GM21526 (cell line): ENCODE data around the gene RPS24.
A peak's percentile ranks its signal among the peaks of the same experiment; 100 is the strongest.

Experiments used
- ATAC-seq: cut with Tn5 transposase; IDR thresholded peaks from one replicate; pipeline ENCODE4 v1.9.1; 2021; ENCODE audit warnings: moderate library complexity; ENCODE audit not compliant: unreplicated experiment, low FRiP score

The RPS24 gene

GRCh38 chr10:78025685-78026364, 7.8 kb upstream of the RPS24 start:
- ATAC-seq: no peak

- ATAC-seq: peak; percentile 7
These were observed 5.0 kb upstream of the RPS24 start for GRCh38 chr10:78028438-78029268.

DNA sequence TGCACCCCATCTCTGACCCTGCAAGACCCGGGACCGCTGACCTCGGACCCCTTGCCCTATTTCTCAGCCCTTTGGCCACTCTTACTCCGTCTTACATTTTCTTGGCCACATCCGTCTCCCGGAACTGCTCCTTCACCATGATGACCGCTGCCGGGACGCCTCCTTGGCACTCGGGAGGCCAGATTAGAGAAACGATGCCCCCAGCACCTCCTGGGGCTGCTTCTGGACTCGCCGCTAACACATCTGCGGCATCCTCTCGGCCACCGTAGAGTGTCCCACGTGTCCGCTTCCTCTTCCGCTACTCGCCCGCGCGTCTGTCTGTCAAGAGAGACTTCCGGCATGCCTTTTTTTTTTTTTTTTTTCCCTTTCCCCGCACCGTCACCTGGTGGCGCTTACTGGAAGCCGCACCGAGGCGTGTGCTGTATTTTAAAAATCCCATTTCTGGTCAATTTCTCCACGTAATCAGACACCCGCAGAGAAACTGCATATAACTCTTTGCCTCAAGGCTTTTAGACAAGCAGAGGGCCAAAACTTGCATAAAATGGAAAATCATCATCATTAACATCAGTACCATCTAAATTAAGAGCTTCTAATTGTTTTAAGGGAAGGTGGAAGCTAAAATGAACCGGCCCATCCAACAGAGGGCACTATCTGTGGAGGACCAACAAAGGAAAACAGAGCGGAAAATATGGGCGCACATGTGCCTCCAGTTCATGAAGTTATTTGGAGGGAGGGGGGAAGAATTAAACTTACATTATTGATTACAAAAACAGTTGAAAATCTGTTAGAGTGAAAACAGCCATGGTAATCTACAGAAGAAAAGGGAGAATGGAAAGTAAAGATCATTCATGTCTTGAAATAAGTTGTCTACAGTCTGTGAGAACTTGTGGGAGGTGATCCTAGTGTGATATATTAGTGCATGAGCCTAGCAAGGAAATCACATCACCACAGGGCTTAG, 4.1 kb upstream of the RPS24 start, which contains the start of gene POLR3A:
Gene POLR3A (minus strand): TSS at position 247 of the 958 bp plus-strand sequence. CDS start 108 bp downstream, at position 139.
- peak; percentile 48 for ATAC-seq

DNA sequence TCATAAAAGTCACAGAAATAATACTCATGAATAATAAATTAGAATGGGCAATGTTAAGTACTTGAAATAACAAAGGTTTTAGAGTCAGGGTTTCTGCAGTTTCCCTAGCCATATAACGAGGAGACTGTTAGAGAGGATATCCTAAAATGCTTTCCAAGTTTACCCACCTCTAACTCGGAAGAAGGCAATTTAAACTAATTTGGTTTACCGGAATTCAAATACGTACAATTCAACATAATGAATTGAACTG, 351 bp upstream of the RPS24 start:
- ATAC-seq: no peak

- no peak for ATAC-seq
These were observed 1.4 kb downstream of the RPS24 start for GRCh38 chr10:78035025-78035424.

DNA sequence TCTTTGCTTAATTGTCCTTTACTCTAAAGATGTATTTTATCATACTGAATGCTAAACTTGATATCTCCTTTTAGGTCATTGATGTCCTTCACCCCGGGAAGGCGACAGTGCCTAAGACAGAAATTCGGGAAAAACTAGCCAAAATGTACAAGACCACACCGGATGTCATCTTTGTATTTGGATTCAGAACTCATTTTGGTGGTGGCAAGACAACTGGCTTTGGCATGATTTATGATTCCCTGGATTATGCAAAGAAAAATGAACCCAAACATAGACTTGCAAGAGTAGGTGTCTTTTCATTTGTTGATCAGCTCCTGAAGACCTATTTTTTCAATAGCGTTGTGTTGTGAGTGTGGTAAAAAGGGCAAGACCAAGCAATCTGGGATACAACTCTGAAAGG, 1.8 kb downstream of the RPS24 start:
- ATAC-seq: no peak

DNA sequence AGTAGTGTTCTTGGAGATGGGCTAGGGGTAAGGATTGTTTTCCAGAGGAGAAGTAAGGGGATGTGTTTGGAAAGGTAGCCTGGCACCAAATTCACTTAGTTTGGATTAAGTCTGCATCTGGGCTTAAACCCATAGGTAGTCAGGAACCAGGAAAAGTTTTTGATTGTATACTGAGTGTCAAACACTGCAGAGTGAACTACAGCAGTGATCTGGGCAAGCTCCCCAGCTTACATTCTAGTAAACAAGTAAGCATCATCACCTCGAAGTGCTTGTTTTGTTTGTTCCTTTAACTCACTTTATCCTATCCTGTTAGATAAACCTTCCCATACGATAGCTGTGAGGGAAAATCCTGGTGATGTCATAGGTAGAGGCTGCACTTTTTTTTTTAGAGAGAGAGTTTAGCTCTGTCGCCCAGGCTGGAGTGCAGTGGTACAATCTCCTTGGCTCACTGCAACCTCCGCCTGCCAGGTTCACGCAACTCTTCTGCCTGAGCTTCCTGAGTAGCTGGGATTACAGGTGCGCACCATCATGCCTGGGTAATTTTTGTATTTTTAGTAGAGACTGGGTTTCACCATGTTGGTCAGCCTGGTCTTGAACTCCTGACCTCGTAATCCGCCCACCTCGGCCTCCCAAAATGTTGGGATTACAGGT, 2.4 kb downstream of the RPS24 start:
- no peak for ATAC-seq

DNA sequence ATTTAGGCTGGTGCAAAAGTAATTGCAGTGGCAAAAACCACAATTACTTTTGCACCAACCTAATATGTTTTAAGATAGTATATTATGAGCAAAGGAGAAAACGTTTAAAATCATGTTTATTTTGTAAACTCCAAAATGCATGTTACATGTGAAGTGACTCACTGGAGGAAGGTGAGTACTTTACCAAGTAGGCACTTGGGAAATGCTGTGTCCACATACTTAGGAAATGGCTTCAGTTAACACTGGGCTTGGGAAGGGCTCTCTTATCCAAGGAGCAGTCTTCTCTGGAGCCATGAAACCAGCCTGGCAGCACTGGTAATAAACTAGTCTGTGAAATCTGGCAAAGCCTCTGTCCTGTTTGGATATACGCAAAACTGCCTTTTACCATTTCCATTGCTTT, 4.4 kb downstream of the RPS24 start:
- no peak for ATAC-seq

GRCh38 chr10:78038791-78039547, 5.3 kb downstream of the RPS24 start:
- ATAC-seq: no peak

DNA sequence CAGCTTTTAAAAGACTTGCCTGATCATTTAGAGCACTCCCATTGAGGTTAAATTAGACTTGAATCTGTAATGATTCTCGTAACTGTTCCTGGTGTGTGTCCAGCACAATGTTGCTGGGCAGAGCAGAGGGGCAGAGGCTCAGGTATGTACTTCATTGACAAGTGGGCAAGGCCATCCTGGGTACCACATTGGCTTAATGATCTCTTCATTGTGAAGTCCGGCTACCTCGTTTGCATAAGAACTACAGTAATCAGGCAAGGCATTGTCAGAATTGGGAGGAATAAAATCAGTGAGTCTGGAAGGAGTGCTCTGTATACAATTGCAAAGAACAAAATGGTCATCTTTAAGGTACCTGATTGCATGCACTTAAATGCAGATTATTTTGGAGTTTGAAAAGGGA, 6.1 kb downstream of the RPS24 start:
- ATAC-seq: no peak

DNA sequence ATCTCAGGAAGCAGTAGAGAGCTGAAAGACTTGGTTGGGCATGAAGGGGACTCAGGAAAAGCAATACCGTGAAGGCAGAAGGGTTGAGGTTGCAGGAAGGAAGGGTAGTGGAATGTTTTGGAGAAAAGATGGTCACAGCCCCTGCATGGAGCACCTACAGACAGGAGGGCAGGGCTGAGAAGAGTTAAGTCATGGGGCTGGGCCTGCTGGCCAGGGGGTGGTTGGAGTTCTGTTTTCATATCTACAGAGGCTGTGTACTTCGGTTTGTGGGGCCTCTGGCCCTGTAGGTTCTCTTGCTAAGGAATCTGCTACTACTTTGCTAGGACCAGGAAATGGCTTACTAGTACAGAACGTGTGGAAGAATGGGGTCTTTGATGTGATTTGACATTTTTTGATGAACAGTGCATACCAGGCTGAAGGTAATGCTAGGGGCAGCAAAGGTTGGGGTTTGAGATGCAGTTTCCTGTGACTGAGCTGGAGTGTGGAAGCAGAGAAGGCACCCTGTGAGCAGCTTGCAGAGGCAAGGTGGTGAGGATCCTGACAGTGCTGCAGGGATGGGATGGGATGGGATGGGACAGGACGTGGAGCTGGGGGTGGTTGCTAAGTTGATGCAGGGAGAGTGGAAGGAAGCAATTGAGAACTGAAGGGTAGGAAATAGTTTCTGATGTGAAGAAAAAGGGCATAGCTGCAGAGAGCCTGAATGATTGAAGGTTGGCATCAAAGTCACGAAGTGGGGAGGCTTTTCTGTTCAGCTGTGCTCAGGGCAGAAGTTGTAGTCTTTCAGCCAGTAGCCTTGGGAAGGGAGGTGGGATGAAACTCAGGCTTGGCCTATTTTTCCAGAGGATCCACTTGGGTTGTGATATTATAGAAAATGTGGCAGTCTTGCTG, 7.8 kb downstream of the RPS24 start:
- no peak for ATAC-seq

DNA sequence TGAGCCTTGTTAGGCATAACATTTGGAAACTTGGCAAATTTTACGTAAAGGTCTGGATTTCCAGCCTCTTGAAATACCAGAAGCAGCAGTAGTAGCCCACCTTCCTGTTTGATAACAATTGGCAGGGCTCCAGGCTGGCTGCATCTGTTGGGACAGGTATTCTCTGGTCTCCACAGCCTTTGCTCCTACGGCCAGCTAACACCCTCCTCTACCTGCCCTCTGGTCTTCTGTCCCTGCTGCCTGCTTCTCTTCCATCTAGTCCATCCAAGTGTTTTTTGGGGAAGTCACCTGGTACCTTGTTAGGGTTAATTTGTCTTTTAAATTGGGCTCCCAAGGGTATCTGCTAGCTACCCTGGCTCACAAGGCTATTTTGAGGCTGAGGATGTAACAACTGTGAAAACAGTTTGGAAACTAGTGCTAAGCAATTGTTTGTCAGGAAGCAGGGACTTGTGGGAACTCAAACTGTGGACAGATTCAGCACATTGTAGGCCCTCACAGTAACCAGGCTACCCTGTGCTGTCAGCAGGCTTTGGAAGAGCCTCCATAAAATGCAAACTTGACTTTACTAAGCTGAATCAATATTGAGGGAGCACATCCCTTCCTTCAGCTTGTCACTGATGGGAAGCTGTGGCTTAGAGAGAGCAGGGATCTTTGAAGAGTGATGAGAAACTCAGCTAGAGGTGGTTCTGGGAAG, 8.5 kb downstream of the RPS24 start:
- no peak for ATAC-seq

DNA sequence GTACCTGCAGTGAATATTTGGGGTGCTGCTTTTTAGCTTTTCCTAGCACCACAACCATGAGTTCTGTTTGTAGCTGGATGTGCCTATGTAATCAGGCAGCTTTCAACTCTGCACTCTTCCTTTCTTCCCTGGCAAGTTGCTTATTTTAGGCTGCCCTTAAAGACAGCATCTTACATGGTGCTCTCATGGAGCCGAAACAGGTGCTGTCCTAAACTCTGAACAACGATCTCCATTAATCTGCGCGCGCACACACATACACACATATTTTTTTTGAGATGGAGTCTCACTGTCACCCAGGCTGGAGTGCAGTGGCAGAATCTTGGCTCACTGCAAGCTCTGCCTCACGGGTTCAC, 9.1 kb downstream of the RPS24 start:
- ATAC-seq: no peak

GRCh38 chr10:78044179-78044578, 10.5 kb downstream of the RPS24 start:
- no peak for ATAC-seq

GRCh38 chr10:78044699-78045098, 11.0 kb downstream of the RPS24 start:
- ATAC-seq: no peak

GRCh38 chr10:78045237-78045636, 11.6 kb downstream of the RPS24 start:
- ATAC-seq: peak; percentile 60

- no peak for ATAC-seq
These were observed 12.2 kb downstream of the RPS24 start for GRCh38 chr10:78045856-78046255.

- no peak for ATAC-seq
These were observed 13.1 kb downstream of the RPS24 start for GRCh38 chr10:78046711-78047269.
